ENCODE data around the gene ARL4C.

DNA sequence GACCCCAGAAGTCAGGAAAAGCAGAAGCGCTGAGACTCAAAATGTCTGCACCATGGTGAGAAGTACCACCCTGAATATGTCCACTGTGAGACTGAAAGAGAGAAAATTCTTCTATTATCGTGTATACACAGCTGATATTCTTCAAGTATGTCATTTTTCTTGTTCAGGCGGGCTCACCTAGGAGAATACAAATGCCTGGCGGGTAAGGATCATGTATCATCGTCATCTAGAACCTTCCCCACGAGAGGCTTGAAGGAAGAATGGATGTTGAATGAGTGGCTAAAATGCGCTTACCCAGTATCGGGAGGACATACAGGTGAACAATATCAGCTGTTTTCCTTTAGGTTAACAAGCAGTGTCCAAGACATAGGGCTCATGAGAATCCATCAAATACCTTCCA is 21.1 kb upstream of the ARL4C start:
- TF ChIP-seq, protein P1, sequence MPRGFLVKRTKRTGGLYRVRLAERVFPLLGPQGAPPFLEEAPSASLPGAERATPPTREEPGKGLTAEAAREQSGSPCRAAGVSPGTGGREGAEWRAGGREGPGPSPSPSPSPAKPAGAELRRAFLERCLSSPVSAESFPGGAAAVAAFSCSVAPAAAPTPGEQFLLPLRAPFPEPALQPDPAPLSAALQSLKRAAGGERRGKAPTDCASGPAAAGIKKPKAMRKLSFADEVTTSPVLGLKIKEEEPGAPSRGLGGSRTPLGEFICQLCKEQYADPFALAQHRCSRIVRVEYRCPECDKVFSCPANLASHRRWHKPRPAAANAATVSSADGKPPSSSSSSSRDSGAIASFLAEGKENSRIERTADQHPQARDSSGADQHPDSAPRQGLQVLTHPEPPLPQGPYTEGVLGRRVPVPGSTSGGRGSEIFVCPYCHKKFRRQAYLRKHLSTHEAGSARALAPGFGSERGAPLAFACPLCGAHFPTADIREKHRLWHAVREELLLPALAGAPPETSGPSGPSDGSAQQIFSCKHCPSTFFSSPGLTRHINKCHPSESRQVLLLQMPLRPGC (tag by site-specific recombination; IDR thresholded peaks at IDR 0.05) = no peak
- TF ChIP-seq ZNF174 (tag by site-specific recombination; IDR thresholded peaks at IDR 0.05) = no peak
- TF ChIP-seq ZNF274 (IDR thresholded peaks at IDR 0.05; ENCODE audit: low read length) = no peak
- no peak for TF ChIP-seq ZNF274 (tag by site-specific recombination; IDR thresholded peaks at IDR 0.05; ENCODE audit: borderline replicate concordance)
- no peak for TF ChIP-seq ZNF837 (tag by site-specific recombination; IDR thresholded peaks at IDR 0.05)
- TF ChIP-seq, protein P2, sequence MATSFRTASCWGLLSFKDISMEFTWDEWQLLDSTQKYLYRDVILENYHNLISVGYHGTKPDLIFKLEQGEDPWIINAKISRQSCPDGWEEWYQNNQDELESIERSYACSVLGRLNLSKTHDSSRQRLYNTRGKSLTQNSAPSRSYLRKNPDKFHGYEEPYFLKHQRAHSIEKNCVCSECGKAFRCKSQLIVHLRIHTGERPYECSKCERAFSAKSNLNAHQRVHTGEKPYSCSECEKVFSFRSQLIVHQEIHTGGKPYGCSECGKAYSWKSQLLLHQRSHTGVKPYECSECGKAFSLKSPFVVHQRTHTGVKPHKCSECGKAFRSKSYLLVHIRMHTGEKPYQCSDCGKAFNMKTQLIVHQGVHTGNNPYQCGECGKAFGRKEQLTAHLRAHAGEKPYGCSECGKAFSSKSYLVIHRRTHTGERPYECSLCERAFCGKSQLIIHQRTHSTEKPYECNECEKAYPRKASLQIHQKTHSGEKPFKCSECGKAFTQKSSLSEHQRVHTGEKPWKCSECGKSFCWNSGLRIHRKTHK (tag by site-specific recombination; IDR thresholded peaks at IDR 0.05) = no peak
- TF ChIP-seq, protein P3, sequence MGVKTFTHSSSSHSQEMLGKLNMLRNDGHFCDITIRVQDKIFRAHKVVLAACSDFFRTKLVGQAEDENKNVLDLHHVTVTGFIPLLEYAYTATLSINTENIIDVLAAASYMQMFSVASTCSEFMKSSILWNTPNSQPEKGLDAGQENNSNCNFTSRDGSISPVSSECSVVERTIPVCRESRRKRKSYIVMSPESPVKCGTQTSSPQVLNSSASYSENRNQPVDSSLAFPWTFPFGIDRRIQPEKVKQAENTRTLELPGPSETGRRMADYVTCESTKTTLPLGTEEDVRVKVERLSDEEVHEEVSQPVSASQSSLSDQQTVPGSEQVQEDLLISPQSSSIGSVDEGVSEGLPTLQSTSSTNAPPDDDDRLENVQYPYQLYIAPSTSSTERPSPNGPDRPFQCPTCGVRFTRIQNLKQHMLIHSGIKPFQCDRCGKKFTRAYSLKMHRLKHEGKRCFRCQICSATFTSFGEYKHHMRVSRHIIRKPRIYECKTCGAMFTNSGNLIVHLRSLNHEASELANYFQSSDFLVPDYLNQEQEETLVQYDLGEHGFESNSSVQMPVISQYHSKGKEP (tag by site-specific recombination; IDR thresholded peaks at IDR 0.05) = no peak
- TF ChIP-seq ZBTB1 (tag by site-specific recombination; IDR thresholded peaks at IDR 0.05) = no peak
- TF ChIP-seq ZBTB8A (tag by site-specific recombination; IDR thresholded peaks at IDR 0.05) = no peak
- TF ChIP-seq, protein P4, sequence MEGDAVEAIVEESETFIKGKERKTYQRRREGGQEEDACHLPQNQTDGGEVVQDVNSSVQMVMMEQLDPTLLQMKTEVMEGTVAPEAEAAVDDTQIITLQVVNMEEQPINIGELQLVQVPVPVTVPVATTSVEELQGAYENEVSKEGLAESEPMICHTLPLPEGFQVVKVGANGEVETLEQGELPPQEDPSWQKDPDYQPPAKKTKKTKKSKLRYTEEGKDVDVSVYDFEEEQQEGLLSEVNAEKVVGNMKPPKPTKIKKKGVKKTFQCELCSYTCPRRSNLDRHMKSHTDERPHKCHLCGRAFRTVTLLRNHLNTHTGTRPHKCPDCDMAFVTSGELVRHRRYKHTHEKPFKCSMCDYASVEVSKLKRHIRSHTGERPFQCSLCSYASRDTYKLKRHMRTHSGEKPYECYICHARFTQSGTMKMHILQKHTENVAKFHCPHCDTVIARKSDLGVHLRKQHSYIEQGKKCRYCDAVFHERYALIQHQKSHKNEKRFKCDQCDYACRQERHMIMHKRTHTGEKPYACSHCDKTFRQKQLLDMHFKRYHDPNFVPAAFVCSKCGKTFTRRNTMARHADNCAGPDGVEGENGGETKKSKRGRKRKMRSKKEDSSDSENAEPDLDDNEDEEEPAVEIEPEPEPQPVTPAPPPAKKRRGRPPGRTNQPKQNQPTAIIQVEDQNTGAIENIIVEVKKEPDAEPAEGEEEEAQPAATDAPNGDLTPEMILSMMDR (tag by site-specific recombination; IDR thresholded peaks at IDR 0.05) = no peak
